AML-193 (cell line): ENCODE data around the gene DHRS13.
"Not testable (repeated sequence)": the region's sequence is repeated elsewhere in the genome, so short reads cannot be mapped to it uniquely, and the experiment has no call there.

Source experiments
- DNase-seq, 2 experiments: peaks; one replicate each; lab custom pipeline; 2025; lab: John Stamatoyannopoulos, UW

DHRS13 gene

GRCh38 chr17:28903546-28903841, 615 bp upstream of the DHRS13 start:
- DNase-seq = not testable (repeated sequence)

- DNase-seq = peak; percentile 36 to 44
Measured at GRCh38 chr17:28901866-28902818, 737 bp downstream of the DHRS13 start.

GRCh38 chr17:28900986-28901726, 1.7 kb downstream of the DHRS13 start:
- no peak for DNase-seq

DNA sequence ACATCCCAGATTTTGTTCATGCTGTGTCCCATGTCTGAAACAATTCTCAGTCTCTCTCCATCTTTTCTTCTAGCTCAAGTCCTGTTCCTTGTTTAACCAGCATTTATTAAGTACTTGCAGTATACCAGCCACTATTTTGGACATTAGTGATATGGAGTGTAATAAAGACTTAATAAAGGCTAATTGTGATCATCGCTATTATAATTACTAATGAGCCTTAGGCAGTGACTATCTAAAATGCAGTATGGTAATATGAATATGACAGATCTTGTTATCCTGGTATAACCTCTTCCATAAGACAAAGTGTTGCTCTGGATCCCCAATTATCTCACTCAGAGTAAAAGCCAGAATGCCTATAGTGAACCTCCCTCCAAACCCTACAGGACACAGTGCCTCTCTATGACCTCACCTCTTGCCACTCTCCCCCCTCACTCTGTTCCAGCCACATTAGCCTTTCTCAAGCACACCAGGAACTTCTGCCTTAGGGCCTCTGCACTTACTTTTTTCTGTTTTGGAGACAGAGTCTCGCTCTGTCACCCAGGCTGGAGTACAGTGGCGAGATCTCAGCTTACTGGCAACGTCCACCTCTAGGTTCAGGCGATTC, 3.6 kb downstream of the DHRS13 start:
- peak in 1 of 2 experiments; percentile 19 for DNase-seq

DNA sequence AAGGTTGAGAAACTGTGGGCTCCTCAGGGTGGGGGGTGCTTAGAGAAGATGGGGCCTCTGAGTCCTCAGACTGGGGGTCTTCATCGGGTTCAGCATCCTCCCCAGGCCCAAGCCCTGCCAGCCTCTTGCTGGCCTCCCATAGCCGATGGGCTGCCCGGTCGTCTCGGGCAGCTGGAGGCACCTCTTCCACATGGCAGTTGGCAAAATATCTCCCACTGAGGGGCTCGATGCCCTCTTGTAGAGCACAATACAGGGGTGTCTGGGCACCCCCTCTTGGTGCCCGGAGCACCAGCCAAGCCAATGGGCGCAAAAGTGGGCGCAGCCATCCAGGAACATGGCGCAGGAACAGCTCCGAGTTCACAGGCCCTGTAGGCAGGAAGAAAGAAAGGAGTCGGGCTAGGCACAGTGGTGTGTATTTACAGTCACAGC, 4.3 kb downstream of the DHRS13 start:
- no peak for DNase-seq

DNA sequence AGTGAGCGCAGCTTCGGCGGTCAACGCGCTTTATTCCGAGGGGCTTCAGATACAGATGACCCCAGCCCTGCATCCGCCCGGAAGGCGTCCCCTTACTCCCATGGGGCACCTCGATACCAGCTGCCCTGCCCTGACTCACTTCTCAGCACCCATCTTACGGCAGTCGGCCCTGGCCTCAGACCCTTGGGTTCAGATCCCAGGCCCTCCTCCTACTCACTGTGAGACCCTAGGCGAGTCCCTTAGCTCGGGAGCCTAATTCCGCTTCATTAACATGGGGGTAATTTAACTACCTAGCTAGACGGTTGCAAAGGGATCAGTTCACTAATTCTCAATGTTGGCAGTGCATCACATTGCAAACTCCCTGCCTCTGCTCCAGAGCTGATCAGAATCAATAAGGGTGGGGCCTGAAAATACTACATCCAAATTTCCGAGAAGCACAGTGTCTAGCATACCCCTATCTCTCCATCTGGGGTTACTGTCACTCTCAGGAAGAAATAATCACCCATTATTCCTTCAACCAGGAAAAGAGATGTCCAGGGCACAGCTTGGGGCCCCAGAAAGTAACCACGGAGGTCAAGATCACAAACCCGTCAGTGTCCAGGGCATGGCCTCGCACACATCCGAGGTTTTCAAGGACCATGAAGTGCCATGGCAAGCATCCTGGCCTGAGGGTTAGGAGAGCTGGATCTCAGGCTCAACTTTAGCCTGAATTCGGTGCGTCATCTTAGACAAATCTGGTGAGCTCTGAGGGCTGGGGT, 4.9 kb downstream of the DHRS13 start:
- no peak for DNase-seq

- DNase-seq = peak; percentile 67 to 79
Measured at GRCh38 chr17:28896884-28897768, 5.8 kb downstream of the DHRS13 start, which contains the start of gene FLOT2. Gene FLOT2 (minus strand): TSS chr17:28897733. CDS start chr17:28897574, 159 bp downstream.

- DNase-seq = no peak
Measured at GRCh38 chr17:28896491-28896883, 6.4 kb downstream of the DHRS13 start.

- DNase-seq = no peak
Measured at GRCh38 chr17:28895794-28896447, 7.0 kb downstream of the DHRS13 start.

DNA sequence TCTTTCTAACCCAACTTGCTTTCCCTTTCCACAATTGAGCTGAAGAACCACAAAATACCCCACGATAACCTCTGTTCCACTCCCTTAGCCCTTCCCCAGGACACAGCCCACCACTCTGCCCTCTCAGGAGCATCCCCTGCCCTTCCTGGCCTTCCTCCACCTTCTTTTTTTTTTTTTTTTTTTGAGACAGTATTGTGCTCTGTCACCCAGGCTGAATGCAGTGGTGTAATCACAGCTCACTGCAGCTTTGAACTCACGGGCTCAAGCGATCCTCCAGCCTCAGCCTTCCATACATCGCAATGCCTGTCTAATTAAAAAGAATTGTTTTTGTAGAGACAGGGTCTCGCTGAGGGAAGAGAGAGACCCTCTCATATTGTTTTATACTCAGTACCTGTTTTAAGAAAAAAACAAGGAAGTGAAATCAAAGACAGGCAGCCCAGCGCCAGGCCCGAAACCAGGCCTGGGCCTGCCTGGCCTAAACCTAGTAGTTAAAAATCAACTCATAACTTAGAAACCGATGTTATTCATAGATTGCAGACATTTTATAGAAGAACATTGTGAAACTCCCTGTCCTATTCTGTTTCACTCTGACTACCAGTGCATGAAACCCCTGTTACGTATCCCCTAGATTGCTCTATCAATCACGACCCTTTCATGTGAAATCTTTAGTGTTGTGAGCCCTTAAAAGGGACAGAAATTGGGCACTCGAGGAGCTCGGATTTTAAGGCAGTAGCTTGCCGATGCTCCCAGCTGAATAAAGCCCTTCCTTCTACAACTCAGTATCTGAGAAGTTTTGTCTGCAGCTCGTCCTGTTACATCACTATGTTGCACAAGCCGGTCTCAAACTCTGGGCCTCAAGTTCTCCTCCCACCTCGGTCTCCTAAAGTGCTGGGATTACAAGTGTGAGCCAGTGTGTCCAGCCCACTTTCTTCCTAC, 9.4 kb downstream of the DHRS13 start:
- DNase-seq = peak; percentile 67 to 74

GRCh38 chr17:28892024-28892423, 10.9 kb downstream of the DHRS13 start:
- no peak for DNase-seq

GRCh38 chr17:28891201-28891600, 11.7 kb downstream of the DHRS13 start:
- no peak for DNase-seq

DNA sequence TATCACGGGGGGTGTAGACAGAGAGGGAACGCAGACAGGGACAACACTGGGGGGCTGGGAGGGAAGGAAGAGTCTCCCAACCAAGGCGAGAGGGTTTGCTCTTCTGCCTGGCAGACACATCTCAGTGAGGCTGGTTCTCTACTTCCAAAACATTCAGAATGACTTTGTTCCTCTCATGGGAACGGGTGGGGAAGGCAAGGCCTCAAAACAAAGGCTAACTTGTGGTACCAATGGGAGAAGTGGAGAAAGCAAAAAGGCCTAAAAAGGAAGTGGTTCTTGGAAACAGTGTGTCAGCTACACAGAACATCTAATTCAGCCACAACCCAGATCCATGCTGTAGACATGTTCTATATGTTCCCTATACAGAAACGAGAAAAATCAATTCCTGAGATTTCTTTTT, 12.9 kb downstream of the DHRS13 start:
- peak in 1 of 2 experiments; percentile 25 for DNase-seq

GRCh38 chr17:28888832-28889231, 14.0 kb downstream of the DHRS13 start:
- DNase-seq = no peak

GRCh38 chr17:28887871-28888471, 14.9 kb downstream of the DHRS13 start:
- DNase-seq = no peak

DNA sequence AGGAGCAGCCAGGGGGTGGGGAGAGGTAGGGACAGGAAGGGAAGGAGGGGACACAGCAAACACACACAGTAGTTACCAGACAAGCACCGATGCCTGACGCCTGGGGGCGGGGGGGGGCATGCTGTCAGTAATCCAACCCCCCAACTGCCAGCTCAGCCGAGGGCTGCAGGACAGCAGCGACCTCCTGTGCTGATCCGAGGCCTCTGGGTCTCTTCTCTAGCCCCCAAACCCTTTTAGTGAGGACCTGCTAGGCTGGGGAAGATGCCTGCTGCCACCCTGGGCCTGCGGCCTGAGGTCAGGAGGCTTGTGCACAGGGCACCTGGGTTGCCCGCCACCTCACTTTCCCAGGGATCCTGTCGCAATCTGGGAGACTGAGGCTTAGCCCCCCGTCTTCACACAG, 16.9 kb downstream of the DHRS13 start:
- no peak for DNase-seq

GRCh38 chr17:28885363-28885762, 17.5 kb downstream of the DHRS13 start:
- no peak for DNase-seq

DNA sequence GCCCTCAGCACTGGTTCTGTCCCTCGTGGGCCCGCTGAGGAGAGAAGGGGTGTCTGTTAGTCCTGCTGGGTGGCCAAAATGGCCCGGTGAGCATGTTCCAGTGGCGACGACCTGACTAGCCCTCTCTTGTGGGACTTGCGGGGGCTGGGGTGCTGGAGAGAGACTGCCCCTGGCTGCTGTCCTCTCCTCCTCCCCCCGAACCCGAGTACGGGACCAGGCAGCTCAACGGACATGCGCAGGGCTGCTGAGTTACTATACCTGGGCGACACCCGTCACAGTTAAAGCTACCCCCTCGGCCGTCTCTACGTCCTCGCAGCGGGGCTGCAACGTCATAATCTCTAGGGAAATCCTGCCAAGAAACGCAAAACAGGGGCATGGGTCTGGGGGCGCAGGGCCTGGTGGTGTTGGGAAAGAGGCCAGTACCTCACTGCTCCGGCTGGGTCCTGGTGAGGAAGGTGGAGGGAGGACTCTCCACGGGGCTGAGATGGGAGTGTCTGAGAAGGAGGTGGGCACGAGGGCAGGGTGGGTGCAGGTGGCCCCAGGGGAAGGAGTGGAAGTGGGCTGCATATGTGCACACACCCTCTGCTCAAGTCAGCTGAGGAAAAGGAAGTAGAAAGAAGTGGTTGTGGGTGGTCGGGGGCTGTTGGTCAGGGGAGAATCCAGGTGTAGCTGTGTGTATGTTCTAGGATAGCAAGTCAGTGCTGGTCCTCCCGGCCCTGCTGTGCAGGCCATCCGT, 18.7 kb downstream of the DHRS13 start:
- DNase-seq = no peak
